Stimulated activated effector memory CD8-positive, alpha-beta T cell treated with anti-CD3 and anti-CD28 coated beads, Interleukin-12 subunit alpha, Interleukin-12 subunit beta, amount 100 ng/mL, for 72 hours (primary cell): ENCODE data around the gene ST8SIA4.

Experiments used
- ATAC-seq: fragments of 150-1000 bp; cut with Tn5 transposase; 2 replicates; pipeline ENCODE4 v1.10.0; 2021
- DNase-seq, 2 donors: peaks; one replicate each; pipeline ENCODE4 v3.0.0; 2021 to 2022; ENCODE audit warnings: low spot score in 2 of 2
- H3K27ac Mint-ChIP-seq: one replicate; pipeline ENCODE4 v1.8.0; 2022; ENCODE audit warnings: mild to moderate bottlenecking, mixed read lengths
- H3K36me3 Mint-ChIP-seq: one replicate; pipeline ENCODE4 v1.8.0; 2022; ENCODE audit warnings: mild to moderate bottlenecking, mixed read lengths
- H3K4me1 Mint-ChIP-seq: one replicate; pipeline ENCODE4 v1.8.0; 2022; ENCODE audit warnings: mixed read lengths
- H3K4me3 Mint-ChIP-seq: one replicate; pipeline ENCODE4 v1.8.0; 2022; ENCODE audit warnings: mild to moderate bottlenecking, mixed read lengths
- H3K9me3 Mint-ChIP-seq: one replicate; pipeline ENCODE4 v1.8.0; 2022; ENCODE audit warnings: mixed read lengths

The ST8SIA4 gene

GRCh38 chr5:100826133-100826532 lies 76.9 kb downstream of the ST8SIA4 start:
- no peaks in the 10 kb centered on the region for H3K9me3 Mint-ChIP-seq
- peak overlapping the region; percentile 2 for H3K4me3 Mint-ChIP-seq
- H3K36me3 Mint-ChIP-seq: peaks cover 62% of the 10 kb centered on the region
- DNase-seq: no peak
- peak overlapping the region; percentile 11 for H3K27ac Mint-ChIP-seq
- ATAC-seq: peak; percentile 79
- peaks cover 54% of the 10 kb centered on the region for H3K4me1 Mint-ChIP-seq

- Mint-ChIP-seq H3K4me1 (peaks cover 58% of the 10 kb centered on the region), H3K36me3 (peaks cover 67% of the 10 kb centered on the region), H3K4me3 (no peak overlapping the region), H3K27ac (peak overlapping the region; percentile 7), H3K9me3 (no peaks in the 10 kb centered on the region)
- DNase-seq (no peak), ATAC-seq (no peak)
Observed at GRCh38 chr5:100824635-100825034, 78.4 kb downstream of the ST8SIA4 start.

- H3K4me3 Mint-ChIP-seq: no peak overlapping the region
- peak overlapping the region; percentile 7 for H3K27ac Mint-ChIP-seq
Observed at GRCh38 chr5:100823812-100824211, 79.3 kb downstream of the ST8SIA4 start.

GRCh38 chr5:100821751-100822150 lies 81.3 kb downstream of the ST8SIA4 start:
- Mint-ChIP-seq H3K27ac (no peak overlapping the region), H3K9me3 (no peaks in the 10 kb centered on the region), H3K4me3 (no peak overlapping the region), H3K4me1 (peaks cover 48% of the 10 kb centered on the region), H3K36me3 (peaks cover 76% of the 10 kb centered on the region)
- ATAC-seq (no peak), DNase-seq (no peak)

More at GRCh38 chr5:100823812-100824211, 79.3 kb downstream of the ST8SIA4 start:
- ATAC-seq (no peak), DNase-seq (no peak)
- H3K4me1 Mint-ChIP-seq: peaks cover 51% of the 10 kb centered on the region
- H3K36me3 Mint-ChIP-seq: peaks cover 68% of the 10 kb centered on the region
- H3K9me3 Mint-ChIP-seq: no peaks in the 10 kb centered on the region

GRCh38 chr5:100818340-100818739 lies 84.7 kb downstream of the ST8SIA4 start:
- no peak for ATAC-seq
- H3K9me3 Mint-ChIP-seq: no peaks in the 10 kb centered on the region
- H3K4me1 Mint-ChIP-seq: peaks cover 39% of the 10 kb centered on the region
- DNase-seq: no peak
- peak overlapping the region; percentile 23 for H3K27ac Mint-ChIP-seq
- H3K4me3 Mint-ChIP-seq: no peak overlapping the region
- H3K36me3 Mint-ChIP-seq: peaks cover 81% of the 10 kb centered on the region

- peaks cover 8% of the 10 kb centered on the region for H3K4me1 Mint-ChIP-seq
- no peak overlapping the region for H3K4me3 Mint-ChIP-seq
- H3K27ac Mint-ChIP-seq: no peak overlapping the region
- DNase-seq: no peak
- peaks cover 8% of the 10 kb centered on the region for H3K9me3 Mint-ChIP-seq
- no peak for ATAC-seq
- H3K36me3 Mint-ChIP-seq: peaks cover 22% of the 10 kb centered on the region
Observed at GRCh38 chr5:100803397-100803796, 99.7 kb downstream of the ST8SIA4 start.

- ATAC-seq (peak; percentile 28), DNase-seq (no peak)
- Mint-ChIP-seq H3K27ac (no peak overlapping the region), H3K9me3 (peaks cover 8% of the 10 kb centered on the region), H3K36me3 (peaks cover 21% of the 10 kb centered on the region), H3K4me1 (peaks cover 8% of the 10 kb centered on the region), H3K4me3 (no peak overlapping the region)
Observed at GRCh38 chr5:100802208-100802607, 100.9 kb downstream of the ST8SIA4 start.

GRCh38 chr5:100800562-100800961 lies 102.5 kb downstream of the ST8SIA4 start:
- Mint-ChIP-seq H3K27ac (no peak overlapping the region), H3K36me3 (peaks cover 11% of the 10 kb centered on the region), H3K4me3 (no peak overlapping the region), H3K9me3 (peaks cover 8% of the 10 kb centered on the region), H3K4me1 (peaks cover 8% of the 10 kb centered on the region)
- DNase-seq (no peak), ATAC-seq (no peak)

GRCh38 chr5:100799166-100799565 lies 103.9 kb downstream of the ST8SIA4 start:
- H3K36me3 Mint-ChIP-seq: peaks cover 6% of the 10 kb centered on the region
- peaks cover 8% of the 10 kb centered on the region for H3K4me1 Mint-ChIP-seq
- H3K4me3 Mint-ChIP-seq: no peak overlapping the region
- no peak overlapping the region for H3K27ac Mint-ChIP-seq
- ATAC-seq: no peak
- DNase-seq: no peak
- peaks cover 8% of the 10 kb centered on the region for H3K9me3 Mint-ChIP-seq

GRCh38 chr5:100797861-100798260 lies 105.2 kb downstream of the ST8SIA4 start:
- H3K36me3 Mint-ChIP-seq: peaks cover 6% of the 10 kb centered on the region
- no peak overlapping the region for H3K27ac Mint-ChIP-seq
- peak; percentile 36 for ATAC-seq

GRCh38 chr5:100796851-100797250 lies 106.2 kb downstream of the ST8SIA4 start:
- no peak overlapping the region for H3K4me3 Mint-ChIP-seq
- peaks cover 2% of the 10 kb centered on the region for H3K36me3 Mint-ChIP-seq
- H3K27ac Mint-ChIP-seq: no peak overlapping the region
- no peak for DNase-seq
- ATAC-seq: no peak
- H3K4me1 Mint-ChIP-seq: peaks cover under 1% of the 10 kb centered on the region
- H3K9me3 Mint-ChIP-seq: peaks cover 4% of the 10 kb centered on the region

More at GRCh38 chr5:100797861-100798260, 105.2 kb downstream of the ST8SIA4 start:
- Mint-ChIP-seq H3K4me1 (peaks cover 8% of the 10 kb centered on the region), H3K4me3 (no peak overlapping the region), H3K9me3 (peaks cover 8% of the 10 kb centered on the region)
- DNase-seq: no peak

GRCh38 chr5:100794844-100795243 lies 108.2 kb downstream of the ST8SIA4 start:
- Mint-ChIP-seq H3K27ac (no peak overlapping the region), H3K4me3 (no peak overlapping the region), H3K4me1 (no peaks in the 10 kb centered on the region), H3K36me3 (no peaks in the 10 kb centered on the region), H3K9me3 (no peaks in the 10 kb centered on the region)
- ATAC-seq (no peak), DNase-seq (no peak)

GRCh38 chr5:100794218-100794617 lies 108.9 kb downstream of the ST8SIA4 start:
- no peak overlapping the region for H3K4me3 Mint-ChIP-seq

GRCh38 chr5:100792781-100793180 lies 110.3 kb downstream of the ST8SIA4 start:
- Mint-ChIP-seq H3K9me3 (no peaks in the 10 kb centered on the region), H3K4me3 (no peak overlapping the region), H3K4me1 (no peaks in the 10 kb centered on the region), H3K27ac (no peak overlapping the region), H3K36me3 (no peaks in the 10 kb centered on the region)
- DNase-seq: no peak
- no peak for ATAC-seq

More at GRCh38 chr5:100794218-100794617, 108.9 kb downstream of the ST8SIA4 start:
- H3K27ac Mint-ChIP-seq: no peak overlapping the region
- no peaks in the 10 kb centered on the region for H3K36me3 Mint-ChIP-seq
- H3K4me1 Mint-ChIP-seq: no peaks in the 10 kb centered on the region
- ATAC-seq (no peak), DNase-seq (no peak)
- no peaks in the 10 kb centered on the region for H3K9me3 Mint-ChIP-seq

GRCh38 chr5:100791391-100791790 lies 111.7 kb downstream of the ST8SIA4 start:
- H3K4me3 Mint-ChIP-seq: no peak overlapping the region
- DNase-seq (no peak), ATAC-seq (no peak)
- no peaks in the 10 kb centered on the region for H3K36me3 Mint-ChIP-seq
- H3K27ac Mint-ChIP-seq: no peak overlapping the region
- no peaks in the 10 kb centered on the region for H3K9me3 Mint-ChIP-seq
- H3K4me1 Mint-ChIP-seq: no peaks in the 10 kb centered on the region

- DNase-seq: no peak
- Mint-ChIP-seq H3K9me3 (no peaks in the 10 kb centered on the region), H3K36me3 (no peaks in the 10 kb centered on the region), H3K27ac (no peak overlapping the region), H3K4me3 (no peak overlapping the region), H3K4me1 (no peaks in the 10 kb centered on the region)
- ATAC-seq: no peak
Observed at GRCh38 chr5:100790951-100791350, 112.1 kb downstream of the ST8SIA4 start.

GRCh38 chr5:100790170-100790665 lies 112.9 kb downstream of the ST8SIA4 start:
- Mint-ChIP-seq H3K4me3 (peak overlapping the region; percentile 1), H3K27ac (no peak overlapping the region), H3K36me3 (no peaks in the 10 kb centered on the region), H3K9me3 (no peaks in the 10 kb centered on the region), H3K4me1 (no peaks in the 10 kb centered on the region)
- peak; percentile 37 for ATAC-seq
- no peak for DNase-seq
